Astrocyte of the spinal cord (primary cell): ENCODE measurements around the gene RBBP8NL.

ENCODE experiments used
- DNase-seq: peaks from one replicate; pipeline ENCODE4 v3.0.0; 2011; ENCODE audit warnings: low read depth, low spot score
- H3K4me3 ChIP-seq: 2 replicates; pipeline ENCODE4 v1.5.1; 2011; ENCODE audit warnings: low read depth, mild to moderate bottlenecking, low read length, moderate library complexity
- in situ Hi-C: cut with HindIII; loops from 2 replicates; pipeline ENCODE4 v1.10.0; 2017; ENCODE audit warnings: low sequenced_read_pairs
- TF ChIP-seq, protein P1 (sequence below): IDR thresholded peaks from 2 replicates; pipeline ENCODE4 v1.5.1; 2012; ENCODE audit warnings: low read depth, mild to moderate bottlenecking, low read length, inconsistent platforms

RBBP8NL gene

DNA sequence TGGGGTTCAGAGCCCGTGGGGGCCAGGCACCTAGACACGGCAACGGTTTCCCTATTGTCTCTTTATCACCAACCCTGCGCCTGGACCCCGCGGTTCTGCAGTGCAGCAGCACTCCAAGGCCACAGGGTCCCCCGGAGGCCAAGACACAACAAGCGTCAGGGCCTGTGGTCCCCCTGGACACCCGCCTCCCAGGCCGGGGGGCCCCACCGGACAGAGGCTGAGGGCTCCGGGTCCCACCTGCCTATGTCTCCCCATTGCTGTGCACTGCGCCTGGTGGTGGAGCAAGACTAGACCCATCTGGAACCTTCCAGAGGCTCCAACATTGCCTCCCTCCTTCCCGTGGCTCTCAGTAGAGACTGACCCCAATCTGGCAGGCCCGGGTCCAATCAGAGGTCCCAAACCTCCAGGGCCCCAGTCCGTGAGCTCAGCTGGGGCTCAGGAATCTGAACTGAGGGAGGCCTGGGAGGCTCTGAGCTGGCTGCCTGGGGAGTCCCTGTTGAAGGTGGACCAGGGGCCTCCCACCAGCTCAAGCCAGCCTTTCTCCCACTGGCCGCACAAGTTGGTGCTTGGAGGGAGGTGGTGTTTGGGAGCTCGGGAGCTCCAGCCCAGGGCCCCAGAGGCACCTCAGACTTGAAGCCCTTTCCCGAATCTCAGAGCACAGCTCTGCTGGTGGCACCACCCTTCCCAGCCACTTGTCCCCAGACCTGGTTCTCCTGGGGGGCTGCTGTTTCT lies 39.6 kb upstream of the RBBP8NL start:
- TF ChIP-seq, protein P1, sequence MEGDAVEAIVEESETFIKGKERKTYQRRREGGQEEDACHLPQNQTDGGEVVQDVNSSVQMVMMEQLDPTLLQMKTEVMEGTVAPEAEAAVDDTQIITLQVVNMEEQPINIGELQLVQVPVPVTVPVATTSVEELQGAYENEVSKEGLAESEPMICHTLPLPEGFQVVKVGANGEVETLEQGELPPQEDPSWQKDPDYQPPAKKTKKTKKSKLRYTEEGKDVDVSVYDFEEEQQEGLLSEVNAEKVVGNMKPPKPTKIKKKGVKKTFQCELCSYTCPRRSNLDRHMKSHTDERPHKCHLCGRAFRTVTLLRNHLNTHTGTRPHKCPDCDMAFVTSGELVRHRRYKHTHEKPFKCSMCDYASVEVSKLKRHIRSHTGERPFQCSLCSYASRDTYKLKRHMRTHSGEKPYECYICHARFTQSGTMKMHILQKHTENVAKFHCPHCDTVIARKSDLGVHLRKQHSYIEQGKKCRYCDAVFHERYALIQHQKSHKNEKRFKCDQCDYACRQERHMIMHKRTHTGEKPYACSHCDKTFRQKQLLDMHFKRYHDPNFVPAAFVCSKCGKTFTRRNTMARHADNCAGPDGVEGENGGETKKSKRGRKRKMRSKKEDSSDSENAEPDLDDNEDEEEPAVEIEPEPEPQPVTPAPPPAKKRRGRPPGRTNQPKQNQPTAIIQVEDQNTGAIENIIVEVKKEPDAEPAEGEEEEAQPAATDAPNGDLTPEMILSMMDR = no peak
- DNase-seq = no peak
- in situ Hi-C loops = no loop called here
- no peak overlapping the region for H3K4me3 ChIP-seq

DNA sequence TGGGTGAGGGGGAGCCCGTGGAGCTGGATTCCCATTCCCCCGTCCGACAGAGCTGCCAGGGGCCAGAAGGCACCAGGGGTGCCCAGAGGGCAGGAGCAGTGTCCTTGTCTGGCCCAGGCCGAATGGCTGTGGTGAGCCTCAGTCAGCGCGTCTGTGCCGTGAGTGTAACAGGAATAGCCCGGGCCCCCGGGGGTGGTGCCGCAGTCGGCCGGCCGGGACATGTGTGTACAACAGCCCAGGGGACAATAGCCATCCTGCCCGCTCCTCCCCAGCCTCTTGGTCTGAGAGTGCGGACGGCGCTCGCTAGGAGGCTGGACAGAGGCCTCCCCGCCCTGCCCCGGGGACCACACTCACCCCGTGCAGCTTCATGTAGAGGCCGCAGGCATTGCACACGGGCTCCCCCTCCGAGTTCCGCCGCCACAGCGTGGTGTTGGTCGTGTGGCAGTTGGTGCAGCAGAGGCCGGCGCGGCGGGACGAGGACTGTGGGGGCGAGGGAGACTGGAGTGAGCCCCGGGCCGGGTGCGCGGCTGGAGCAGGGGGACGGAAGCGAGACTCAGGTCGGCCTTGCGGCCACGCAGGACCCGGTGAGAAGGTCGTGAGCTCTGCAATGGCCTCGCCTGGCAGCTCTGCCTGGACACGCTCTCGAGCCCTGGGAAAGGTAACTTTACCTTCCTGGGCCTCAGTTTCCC lies 38.9 kb upstream of the RBBP8NL start:
- no peak for DNase-seq
- in situ Hi-C loops = no loop called here
- no peak overlapping the region for H3K4me3 ChIP-seq
- TF ChIP-seq, protein P1 = no peak

DNA sequence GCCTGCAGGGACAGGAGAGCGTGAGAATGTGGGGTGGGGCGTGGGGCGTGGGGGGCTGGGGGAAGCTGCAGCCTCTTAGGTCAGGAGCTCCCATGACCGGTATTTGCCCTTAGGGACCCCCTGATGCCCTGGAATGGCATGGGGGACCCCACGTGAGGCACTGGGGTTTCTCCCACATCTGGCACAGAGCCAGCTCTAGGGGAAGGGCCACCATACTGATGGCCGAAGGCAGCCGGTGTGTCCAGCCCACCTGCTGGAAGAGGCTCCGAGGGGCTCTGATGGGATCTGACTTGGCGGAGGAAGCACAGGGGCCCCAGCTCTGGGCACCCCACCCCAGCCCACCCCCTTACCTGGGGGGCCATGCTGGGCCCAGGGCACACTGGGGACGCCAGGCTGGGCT lies 37.7 kb upstream of the RBBP8NL start:
- no peak overlapping the region for H3K4me3 ChIP-seq
- TF ChIP-seq, protein P1 = no peak
- in situ Hi-C loops = no loop called here
- DNase-seq = no peak

DNA sequence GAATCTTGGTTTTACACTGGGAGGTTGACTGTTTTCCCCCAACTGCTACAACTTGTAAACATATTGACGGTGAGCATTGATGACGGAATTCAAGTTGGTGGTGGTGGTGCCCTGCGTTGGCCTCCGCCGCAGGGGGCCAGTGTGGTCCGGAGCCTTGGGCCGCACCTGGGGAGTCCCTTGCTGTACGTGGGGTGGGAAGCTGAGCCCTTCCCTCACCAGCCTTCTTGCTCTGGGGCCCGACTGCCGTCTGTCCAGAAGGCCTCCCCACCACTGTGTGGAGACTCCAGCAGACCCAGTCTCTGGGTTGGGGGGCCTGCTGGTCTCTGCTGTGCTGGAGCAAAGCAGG lies 37.1 kb upstream of the RBBP8NL start:
- DNase-seq = no peak
- H3K4me3 ChIP-seq = no peak overlapping the region
- TF ChIP-seq, protein P1 = no peak
- in situ Hi-C loops = no loop called here

DNA sequence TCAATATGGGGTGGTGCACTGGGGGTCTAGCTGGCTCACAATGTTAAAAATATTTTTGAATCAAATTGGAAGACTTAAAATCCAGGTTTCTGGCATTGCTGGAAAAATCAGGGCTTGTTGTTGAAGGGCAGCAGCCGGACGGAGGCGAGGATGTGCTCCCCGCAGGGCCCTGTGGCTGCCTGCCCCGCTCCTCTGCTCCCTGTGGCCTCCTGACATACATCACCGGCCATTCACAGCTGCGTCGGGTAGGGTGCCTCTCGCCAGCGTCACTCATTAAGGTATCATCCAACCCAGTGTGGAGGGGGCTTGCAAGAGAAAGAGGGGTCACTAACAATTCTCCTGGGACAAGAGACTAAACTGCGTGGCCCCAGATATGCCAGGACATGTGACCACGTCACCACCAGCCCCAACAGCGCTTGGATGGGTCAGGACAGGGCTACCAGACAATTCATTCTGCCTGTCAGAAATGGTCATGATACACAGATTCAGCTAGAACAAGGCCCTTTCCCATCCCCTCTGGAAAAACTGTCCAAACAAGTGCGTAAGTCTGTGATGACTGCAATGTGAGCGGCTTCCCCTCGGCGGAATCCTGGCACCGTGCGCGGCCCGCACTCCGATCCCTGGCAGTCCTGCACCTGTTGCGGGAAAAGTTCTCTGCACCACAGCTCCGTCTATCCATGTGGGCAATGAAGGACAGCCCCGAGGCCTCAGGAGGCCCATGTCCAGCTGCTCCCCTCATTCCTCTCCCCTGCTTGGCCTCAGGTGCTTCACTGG lies 36.5 kb upstream of the RBBP8NL start:
- H3K4me3 ChIP-seq = no peak overlapping the region
- in situ Hi-C loops = no loop called here
- TF ChIP-seq, protein P1 = no peak
- no peak for DNase-seq

DNA sequence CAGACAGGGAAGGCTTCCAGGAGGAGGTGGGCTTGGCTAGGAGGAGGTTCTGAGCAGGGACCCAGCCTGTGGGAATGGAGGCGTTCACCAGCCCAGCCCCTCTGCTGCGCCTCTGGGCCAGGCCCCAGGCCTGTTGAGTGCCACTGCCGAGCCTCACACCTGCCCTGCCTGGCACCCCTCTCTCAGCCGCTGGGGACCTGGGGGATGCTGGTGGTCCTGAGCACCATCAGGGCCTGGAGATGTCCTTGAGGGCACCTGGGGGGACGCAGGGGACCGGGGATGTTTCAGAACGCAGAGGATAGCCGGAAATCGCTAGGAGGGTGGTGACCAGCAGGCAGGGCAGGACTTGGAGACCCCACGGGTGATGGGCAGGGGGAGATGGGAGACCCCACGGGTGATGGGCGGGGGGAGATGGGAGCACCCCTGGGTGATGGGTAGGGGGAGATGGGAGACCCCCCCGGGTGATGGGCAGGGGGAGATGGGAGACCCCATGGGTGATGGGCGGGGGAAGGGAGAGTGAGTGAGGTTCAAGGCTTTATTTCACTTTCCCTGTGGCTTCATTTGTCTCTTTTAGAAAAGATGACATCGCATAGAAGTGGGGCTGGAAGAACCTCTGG lies 35.7 kb upstream of the RBBP8NL start:
- TF ChIP-seq, protein P1 = no peak
- in situ Hi-C loops = no loop called here
- no peak overlapping the region for H3K4me3 ChIP-seq
- DNase-seq = no peak
